Measurements from ENCODE around the gene EEF1AKMT4.

EEF1AKMT4 gene

DNA sequence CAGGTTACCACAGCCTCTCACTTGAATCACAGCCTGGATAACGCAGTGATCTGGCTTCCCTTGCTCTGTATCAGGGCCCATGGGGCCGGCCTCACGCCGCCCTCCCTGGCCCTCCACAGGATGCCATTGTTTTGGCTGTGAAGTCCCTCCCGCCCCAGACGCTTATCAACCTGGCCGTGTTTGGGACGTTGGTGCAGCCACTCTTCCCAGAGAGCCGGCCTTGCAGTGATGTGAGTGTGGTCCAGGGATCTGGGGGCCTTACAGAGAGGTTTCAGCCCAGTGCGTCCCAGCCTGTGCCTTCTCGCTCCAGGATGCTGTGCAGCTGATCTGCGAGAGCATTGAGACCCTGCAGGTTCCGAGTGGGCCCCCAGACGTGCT lies 13.4 kb upstream of the EEF1AKMT4 start:
- DNase-seq (ENCODE audit: low read depth), result no peak

DNA sequence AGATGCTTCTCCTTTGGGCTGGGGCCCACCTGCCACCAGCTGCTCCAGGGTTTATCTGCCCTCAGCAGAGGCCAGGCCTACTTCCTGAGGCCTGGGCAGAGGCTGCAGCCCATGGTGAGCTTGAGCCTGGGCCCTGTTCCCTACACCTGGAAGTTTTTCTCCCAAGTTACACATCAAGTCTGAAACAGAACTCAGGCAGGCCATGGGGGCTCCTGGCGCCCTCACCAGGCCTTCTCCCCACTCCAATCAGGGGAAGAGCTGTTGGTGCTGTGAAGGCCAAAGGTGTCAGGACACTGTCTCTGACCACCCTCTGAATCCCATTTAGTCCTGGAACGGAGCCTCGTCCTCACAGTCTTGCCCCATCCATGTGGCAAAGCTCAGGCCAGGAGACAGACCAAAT lies 12.8 kb upstream of the EEF1AKMT4 start:
- no peak for DNase-seq (ENCODE audit: low read depth)

DNA sequence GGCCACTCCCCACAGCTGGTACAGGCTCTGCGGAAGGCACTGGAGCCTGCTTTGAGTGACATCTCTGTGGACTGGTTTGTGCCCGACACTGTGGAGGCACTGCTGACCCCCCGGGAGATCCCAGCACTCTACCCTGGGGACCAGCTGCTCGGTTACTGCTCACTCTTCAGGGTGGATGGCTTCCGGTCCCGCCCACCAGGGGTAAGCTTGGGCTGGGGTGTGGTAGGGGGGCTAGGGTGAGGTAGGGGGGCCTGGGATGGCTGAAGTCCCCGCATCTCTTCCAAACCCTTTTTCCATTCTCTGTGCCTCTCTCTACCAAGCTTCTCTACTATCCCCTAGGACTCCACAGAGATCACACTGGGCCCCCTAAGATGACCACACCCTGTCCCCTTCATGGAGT lies 12.3 kb upstream of the EEF1AKMT4 start:
- no peak for DNase-seq (ENCODE audit: low read depth)

DNA sequence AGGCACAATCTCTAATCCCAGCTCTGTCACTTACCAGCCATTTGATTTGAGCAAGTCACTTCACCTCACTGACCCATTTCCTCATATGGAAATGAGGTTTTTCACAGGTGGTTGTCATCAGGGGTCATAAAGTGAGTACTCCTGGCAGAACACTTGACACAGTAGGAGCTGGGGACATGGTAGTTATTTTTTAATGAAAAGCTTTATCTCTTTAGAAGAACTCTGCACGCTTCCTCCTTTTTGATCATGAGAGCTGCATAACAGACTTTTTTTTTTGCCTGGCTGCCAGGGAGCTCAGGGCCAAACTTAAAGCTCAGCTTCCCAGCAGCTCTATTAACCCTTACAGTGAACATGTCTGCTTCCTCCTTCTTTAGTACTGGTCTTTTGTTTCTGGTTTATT lies 11.7 kb upstream of the EEF1AKMT4 start:
- DNase-seq (ENCODE audit: low read depth), result no peak

DNA sequence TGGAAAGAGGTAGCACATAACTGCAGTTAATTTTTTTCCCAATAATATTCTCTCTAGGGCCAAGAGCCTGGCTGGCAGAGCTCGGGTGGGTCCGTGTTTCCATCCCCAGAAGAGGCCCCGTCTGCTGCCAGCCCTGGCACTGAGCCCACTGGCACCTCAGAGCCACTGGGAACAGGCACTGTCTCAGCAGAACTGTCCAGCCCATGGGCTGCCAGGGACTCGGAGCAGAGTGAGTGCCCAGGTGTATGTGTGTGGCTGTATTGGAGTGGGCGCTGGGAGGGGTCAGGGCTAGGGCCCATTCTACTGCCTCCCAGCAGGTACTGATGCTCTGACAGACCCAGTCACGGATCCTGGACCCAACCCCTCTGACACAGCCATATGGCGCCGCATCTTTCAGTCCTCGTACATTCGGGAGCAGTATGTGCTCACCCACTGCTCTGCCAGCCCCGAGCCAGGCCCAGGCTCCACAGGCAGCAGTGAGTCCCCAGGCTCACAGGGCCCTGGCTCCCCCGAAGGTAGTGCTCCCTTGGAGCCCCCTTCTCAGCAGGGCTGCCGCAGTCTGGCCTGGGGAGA lies 11.1 kb upstream of the EEF1AKMT4 start:
- no peak for DNase-seq (ENCODE audit: low read depth)

DNA sequence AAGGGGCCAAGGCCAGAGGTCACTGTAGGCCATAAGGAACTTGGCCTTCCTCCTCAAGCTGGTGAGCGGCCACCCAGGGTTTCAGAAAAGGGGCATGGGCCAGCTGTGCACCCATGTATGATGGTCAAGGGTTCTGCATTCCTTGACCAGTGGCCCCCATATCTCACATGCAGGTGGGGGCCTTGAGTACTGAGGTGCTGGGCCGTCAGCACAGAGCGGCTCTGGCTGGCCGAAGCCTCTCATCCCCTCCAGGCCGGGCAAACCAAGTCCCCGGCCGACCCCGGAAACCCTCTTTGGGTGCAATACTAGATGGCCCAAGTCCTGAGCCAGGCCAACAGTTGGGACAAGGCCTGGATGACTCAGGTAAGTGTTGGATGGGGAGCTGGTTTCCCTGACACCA lies 10.3 kb upstream of the EEF1AKMT4 start:
- DNase-seq (ENCODE audit: low read depth), result no peak

DNA sequence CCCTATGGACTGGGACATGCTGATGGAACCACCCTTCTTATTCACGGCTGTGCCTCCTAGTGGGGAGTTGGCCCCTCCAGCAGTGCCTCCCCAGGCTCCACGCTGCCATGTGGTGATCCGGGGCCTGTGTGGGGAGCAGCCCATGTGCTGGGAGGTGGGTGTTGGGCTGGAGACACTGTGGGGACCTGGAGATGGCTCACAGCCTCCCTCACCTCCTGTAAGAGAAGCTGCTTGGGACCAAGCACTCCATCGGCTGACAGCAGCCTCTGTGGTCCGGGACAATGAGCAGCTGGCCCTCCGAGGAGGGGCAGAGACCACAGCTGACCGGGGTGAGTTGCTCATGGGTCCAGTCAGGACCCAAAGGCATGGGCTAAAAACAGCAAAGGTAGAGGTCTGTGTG lies 9.8 kb upstream of the EEF1AKMT4 start:
- no peak for DNase-seq (ENCODE audit: low read depth)

DNA sequence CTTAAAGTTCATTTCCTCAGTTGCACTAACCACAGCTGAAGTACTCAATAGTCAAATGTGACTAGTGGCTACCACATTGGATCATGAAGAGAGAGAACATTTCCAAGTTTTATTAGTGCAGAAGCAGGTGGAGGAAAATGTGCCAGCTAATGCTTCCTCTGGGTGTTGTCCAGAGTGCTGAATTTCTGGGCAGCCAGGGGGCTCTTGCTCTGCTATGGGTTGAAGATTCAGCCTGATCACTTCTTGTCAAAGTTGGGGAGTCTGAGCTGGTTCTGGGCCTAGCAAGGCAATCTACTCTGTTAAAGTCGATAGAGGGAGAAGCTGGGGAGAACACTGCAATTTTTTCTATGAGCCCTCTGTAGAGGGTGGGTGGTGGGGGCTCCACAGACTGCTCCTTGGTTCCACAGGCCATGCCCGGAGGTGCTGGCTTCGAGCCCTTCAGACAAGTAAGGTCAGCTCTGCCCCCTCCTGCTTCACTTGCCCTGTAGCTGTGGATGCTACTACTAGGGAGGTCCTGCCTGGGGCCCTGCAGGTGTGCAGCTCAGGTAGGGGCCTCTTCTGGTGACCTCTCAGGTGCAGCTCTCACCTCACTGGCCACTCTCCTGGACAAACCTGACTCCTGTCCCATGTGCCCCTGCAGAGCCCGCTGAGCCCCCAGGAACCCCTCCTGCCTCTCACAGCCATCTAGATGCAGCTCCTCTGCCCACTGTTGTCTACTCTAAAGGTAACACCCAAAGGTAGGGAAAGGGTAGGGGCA lies 8.9 kb upstream of the EEF1AKMT4 start:
- DNase-seq (ENCODE audit: low read depth), result peak; percentile 55

DNA sequence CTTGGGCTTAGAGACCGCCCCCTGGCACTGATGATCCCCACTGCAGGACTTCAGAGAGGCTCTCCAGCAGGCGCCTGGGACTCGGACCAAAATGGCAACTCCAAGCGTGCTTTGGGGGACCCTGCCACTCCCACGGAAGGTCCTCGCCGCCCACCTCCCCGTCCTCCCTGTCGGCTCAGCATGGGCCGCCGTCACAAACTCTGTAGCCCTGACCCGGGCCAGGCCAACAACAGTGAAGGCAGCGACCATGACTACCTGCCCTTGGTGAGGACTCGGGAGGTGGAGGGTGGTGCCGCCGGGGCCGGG lies 8.4 kb upstream of the EEF1AKMT4 start:
- no peak for DNase-seq (ENCODE audit: low read depth)

DNA sequence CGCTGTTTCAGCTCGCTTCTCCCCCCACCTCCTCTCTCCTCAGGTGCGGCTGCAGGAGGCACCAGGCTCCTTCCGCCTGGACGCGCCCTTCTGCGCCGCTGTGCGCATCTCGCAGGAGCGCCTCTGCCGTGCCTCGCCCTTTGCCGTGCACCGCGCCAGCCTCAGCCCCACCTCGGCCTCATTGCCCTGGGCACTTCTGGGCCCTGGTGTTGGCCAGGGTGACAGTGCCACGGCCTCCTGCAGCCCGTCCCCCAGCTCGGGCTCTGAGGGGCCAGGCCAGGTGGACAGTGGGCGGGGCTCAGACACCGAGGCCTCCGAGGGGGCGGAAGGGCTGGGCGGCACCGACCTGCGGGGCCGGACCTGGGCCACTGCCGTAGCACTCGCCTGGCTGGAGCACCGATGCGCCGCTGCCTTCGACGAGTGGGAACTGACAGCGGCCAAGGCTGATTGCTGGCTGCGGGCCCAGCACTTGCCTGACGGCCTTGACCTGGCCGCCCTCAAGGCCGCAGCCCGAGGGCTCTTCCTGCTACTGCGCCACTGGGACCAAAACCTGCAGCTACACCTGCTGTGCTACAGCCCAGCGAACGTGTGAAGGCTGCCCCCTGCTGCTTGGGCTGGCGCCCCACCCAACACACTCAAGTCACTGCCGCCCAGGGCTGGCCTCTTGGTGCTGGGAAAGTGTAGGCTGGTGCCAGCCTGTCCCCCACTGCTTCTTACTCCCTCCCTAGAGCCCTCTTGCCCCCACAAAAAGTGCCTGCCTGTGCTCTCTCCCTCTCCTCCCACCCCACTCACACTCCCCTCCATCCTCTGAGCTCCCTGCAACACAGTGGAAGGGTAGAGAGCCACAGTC lies 7.8 kb upstream of the EEF1AKMT4 start:
- peak; percentile 28 for DNase-seq (ENCODE audit: low read depth)

DNA sequence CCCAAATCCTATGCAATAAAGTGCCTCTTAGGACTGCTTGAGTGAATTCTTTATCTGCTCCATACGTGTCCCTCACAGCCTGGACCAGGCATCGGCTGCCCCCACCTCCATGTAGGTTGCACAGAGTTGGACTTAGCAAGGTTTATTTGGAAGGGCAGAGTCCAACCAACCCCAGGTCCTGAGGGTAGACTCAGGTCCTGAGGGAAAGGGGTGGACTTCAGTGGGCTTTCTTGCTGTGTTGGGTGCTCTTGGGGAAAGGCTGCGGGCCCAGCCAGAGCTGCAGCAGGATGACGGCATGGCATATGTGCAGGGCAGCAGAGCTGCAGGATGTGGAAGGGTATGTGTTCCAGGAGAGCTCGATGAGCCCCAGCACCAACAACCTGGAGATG lies 7.2 kb upstream of the EEF1AKMT4 start:
- no peak for DNase-seq (ENCODE audit: low read depth)

DNA sequence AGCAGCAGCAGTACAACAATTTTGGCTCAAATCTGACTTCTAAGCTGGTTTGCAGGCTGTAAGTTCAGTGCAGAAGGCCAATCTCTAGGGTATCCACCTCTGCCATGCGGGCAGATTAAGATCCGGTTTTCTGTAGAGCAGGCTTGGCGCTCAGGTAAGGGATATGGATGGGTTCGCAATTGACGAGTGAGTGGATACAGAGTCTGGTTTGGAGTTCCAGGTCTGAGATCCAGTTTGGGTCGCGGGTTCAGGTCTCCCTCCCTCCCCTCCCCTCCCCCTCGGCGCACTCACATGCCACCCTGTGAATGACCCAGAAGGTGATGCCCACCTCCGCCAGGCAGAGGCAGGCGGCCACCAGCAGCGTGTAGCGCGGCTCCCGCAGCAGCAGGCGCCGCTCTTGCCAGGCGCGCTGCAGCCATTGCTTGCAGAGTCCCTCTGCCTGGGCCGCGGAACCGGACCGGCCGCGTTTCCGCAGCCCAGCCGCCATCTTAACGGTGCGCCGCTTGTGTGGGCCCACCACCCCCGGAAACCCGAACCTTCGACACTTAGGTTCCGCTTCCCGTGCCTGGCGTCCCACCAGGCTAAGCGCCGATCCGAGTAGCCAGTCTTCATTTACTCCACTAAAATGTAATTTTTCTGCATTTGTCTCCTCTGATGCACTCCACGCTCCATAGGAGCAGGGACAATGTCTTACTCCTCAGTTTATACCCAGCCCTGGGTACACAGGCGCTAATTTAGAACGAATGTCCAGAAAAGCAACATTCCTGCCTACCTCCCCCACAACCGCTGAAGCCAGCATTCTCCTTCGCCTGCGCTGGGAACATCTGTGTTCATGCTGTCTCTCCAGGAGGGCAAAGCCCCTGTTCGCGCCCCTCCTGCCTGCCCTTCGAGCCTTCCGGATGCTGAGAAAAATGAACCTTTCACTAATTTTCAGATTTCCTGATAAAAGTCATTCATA lies 739 bp upstream of the EEF1AKMT4 start, which contains the start of gene ALG3:
Gene ALG3, minus strand, starts transcription at position 509 of the 958 bp plus-strand sequence. Its CDS starts 22 bp downstream, at position 487.
- DNase-seq (ENCODE audit: low read depth), result peak; percentile 82

DNA sequence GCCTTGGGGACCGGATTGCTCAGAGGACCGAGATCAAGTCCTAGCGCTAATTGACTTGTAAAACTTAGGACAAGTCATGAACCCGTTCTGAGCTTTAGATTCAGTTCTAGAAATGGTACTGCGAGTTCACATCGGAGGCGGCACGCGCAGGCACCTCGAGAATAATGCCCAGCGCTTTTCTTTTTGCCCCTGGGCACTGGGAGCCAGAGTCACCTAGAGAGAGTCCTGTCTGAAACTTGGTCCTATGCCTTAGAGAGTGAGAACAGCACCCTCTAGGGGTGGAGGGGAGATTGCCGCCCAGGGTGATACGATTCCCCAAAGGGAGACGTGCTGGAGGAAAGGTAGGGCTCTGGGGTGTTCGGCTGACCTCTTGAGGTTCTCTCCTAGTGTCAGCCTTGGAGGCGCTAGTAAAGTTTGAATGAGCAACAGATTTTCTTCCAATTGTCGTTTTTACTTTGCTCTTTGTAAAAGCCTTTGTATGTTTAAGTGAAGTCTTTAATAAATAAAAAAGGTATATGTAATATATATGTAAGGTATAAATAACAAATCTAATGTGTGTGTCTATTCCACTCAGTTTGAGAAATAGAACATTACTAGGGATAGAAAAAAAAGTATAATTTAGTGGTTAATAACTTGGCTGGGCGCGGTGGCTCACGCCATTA lies 826 bp downstream of the EEF1AKMT4 start:
- DNase-seq (ENCODE audit: low read depth), result peak; percentile 88

DNA sequence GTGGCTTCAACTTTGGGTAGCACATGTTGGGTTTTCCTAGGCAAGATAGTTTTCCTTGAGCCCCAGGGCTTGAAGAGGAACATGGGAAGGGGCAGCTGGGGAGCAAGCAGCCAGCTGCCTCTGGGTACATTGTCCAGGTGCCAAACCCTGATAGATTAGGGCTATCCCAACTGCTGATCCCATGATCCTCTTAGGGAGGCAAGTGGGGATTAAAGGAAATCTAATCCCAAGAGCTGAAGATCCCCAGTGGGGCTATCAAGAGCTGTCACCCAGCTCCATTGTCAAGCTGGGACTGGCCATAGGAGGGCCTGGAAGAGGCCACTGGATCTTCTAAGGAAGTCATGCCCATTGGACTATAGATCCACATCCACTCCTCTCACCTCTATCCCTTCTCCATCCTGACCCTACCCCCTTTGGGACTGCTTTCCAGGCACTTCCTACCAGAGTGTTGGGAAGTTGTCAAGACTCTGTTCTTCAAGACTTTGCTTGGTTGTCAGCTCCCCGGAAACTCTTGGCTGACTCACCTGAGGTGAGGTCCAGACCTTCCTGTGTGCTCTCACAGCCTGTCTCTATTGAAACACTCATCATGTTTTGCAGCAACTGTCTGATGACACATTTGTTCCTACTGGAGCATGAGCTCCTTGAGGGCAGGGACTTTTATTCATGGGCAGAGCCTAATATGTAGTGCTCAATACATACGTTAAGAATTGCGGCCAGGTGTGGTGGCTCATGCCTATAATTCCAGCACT lies 6.0 kb downstream of the EEF1AKMT4 start:
- no peak for DNase-seq (ENCODE audit: low read depth)

DNA sequence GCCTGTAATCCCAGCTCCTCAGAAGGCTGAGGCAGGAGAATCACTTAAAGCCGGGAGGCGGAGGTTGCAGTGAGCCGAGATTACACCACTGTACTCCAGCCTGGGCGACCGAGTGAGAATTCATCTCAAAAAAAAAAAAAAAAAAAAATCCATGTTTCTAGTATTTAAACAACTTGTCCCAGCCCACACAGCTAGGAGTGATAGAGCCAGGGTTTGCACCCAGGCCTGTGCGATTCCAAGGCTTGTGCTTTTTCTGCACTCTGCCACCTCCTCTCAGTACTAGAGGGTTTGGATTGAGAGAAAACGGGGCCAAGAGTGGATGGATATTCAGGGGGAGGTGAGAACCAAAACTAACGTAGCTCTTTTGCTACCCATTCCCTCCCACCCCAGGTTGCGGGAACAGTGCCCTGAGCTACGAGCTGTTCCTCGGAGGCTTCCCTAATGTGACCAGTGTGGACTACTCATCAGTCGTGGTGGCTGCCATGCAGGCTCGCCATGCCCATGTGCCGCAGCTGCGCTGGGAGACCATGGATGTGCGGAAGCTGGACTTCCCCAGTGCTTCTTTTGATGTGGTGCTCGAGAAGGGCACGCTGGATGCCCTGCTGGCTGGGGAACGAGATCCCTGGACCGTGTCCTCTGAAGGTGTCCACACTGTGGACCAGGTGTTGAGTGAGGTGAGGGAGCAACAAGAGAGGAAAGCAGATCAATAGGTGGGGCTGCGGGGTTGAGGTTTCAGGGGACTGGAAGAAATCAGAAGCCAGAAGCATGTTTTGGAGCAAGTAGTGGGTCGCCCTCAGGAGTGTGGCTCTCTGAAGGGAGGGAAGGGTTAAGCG lies 7.8 kb downstream of the EEF1AKMT4 start:
- DNase-seq (ENCODE audit: low read depth), result no peak

DNA sequence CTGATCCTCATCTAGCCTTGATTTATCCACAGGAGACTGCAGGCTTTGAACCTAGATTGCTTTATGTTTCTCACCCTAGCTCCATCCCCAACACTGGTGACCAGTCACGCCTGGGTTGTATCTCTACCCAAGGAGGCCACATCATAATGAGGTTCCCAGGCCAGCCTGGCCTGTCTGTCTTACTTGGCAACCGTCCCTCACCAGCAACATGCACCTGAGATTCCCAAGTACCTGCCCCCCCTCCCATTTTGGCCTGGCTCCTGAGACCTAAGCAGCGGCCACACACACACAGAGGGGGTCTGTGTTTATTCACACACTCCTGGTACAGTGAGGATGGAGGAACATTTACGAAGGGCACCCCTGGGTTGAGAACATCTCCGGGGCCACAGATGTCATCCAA lies 9.5 kb downstream of the EEF1AKMT4 start:
- no peak for DNase-seq (ENCODE audit: low read depth)

DNA sequence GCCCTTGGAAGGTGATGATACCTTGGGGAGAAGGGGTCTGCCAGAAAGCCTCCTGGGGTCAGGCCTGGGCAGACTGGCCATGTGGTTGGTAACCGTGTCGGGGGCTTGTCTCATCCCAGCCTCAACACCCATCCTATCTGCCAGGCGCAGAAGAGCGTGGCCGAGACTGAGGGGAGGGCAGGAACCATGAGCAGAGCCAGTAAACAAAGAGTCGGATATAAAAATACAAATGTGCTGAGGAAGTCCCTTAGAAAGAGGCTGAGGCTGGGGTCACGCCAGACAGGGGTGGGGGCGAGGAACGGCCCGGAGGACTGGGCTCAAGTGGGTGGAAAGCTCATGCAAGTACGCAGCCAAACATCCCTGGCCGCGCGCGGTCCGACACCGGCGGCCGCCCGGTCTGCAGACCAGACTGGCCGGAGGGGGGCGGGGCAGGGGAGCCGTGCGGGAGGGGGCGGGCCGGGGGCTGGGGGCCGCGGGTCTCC lies 10.0 kb downstream of the EEF1AKMT4 start:
- DNase-seq (ENCODE audit: low read depth), result no peak

DNA sequence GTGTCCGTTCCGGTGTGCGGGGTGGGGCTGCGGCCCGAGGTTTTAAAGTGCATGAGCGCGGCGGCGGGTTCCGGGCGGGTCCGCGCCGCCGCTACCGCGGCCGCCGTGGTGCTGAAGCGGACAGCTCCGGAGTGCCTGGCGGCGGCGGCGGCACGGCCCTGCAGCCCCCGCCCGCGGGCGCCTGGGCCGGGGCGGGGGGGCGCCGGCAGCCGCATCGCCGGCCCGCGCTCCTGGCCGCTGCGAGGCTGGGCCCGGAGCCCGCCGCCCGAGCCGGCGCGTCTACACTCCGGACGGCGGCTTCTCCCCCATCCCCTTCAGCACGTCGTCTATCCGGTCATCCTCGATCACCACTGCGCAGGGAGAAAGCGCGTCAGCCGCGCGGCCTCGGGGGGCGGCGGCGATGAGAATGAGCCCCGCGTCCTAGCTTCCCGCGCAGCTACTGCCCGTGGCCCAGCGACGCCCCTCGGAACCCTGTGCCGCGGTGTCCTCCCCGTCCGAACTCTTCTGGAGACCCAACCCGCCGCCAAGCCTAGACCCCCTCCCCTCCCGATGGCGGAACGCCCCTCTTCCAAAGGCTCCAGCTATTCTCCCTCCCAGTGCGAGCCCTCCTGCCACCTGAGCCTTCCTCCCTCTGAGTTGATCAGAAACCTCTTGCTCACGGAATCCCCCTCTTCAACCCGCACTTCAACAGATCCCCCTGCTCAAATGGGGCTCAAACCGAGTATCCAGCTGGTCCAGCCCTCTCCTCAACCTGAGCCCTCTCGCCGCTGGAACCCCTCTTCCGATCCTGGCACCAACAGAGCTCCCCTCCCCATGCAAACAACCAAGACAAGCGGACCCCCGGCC lies 10.6 kb downstream of the EEF1AKMT4 start:
- DNase-seq (ENCODE audit: low read depth), result peak; percentile 46
